ENCODE measurements around the gene EPG5. TPM values are rescaled to one million over a fixed set of nuclear protein-coding genes. Genes with fewer than 3 reads are reported as not detected.
"Not testable (repeated sequence)": the region's sequence is repeated elsewhere in the genome, so short reads cannot be mapped to it uniquely, and the experiment has no call there.

The EPG5 gene
- polyA plus RNA-seq, 1 donor from 2014 or later: 18.0 TPM

GRCh38 chr18:45995461-45995860 is 28.3 kb upstream of the EPG5 start:
- Histone ChIP-seq H3K9ac (ENCODE audit: low read length) (no peak overlapping the region), H3K79me2 (replicated peaks; ENCODE audit: insufficient read depth, low read length) (no peaks in the 10 kb centered on the region), H3K9me2 (ENCODE audit: insufficient read depth, low read length) (no peaks in the 10 kb centered on the region), H3F3A (ENCODE audit: insufficient read depth, low read length, poor library complexity, severe bottlenecking) (no peaks in the 10 kb centered on the region), H2AFZ (ENCODE audit: low read depth, low read length) (no peak overlapping the region), H3K9me3 (ENCODE audit: low read length) (no peaks in the 10 kb centered on the region), H3K27ac (ENCODE audit: low read length) (no peak overlapping the region), H3K4me3 (ENCODE audit: low read length) (no peak overlapping the region), H4K20me1 (ENCODE audit: insufficient read depth) (no peaks in the 10 kb centered on the region), H3K4me2 (ENCODE audit: low read length) (no peak overlapping the region), H3K36me3 (ENCODE audit: insufficient read depth, low read length) (no peaks in the 10 kb centered on the region), H3K27me3 (ENCODE audit: insufficient read depth, low read depth, low read length) (no peaks in the 10 kb centered on the region)
- no peak for TF ChIP-seq EP300 (conservative IDR thresholded peaks at IDR 0.05; ENCODE audit: poor library complexity, severe bottlenecking)
- TF ChIP-seq POLR2AphosphoS5 (IDR thresholded peaks at IDR 0.05): no peak
- TF ChIP-seq EZH2 (IDR thresholded peaks at IDR 0.05; ENCODE audit: borderline replicate concordance, insufficient read depth, low read length, poor library complexity, severe bottlenecking): no peak
- TF ChIP-seq CTCF (IDR thresholded peaks at IDR 0.05; ENCODE audit: poor library complexity, severe bottlenecking): no peak
- no peak for TF ChIP-seq TAF1 (IDR thresholded peaks at IDR 0.05; ENCODE audit: low read depth)
- no peak for TF ChIP-seq SMC3 (conservative IDR thresholded peaks at IDR 0.05; ENCODE audit: poor library complexity)
- TF ChIP-seq RAD21 (conservative IDR thresholded peaks at IDR 0.05): no peak
- no peak for TF ChIP-seq MXI1 (conservative IDR thresholded peaks at IDR 0.05; ENCODE audit: poor library complexity, severe bottlenecking)
- no peak for TF ChIP-seq REST (IDR thresholded peaks at IDR 0.05; ENCODE audit: borderline replicate concordance)

GRCh38 chr18:45993438-45993837 is 26.3 kb upstream of the EPG5 start:
- Histone ChIP-seq H3K27ac (ENCODE audit: low read length) (no peak overlapping the region), H3K9ac (ENCODE audit: low read length) (no peak overlapping the region), H3F3A (ENCODE audit: insufficient read depth, low read length, poor library complexity, severe bottlenecking) (no peaks in the 10 kb centered on the region), H3K79me2 (replicated peaks; ENCODE audit: insufficient read depth, low read length) (no peaks in the 10 kb centered on the region), H3K27me3 (ENCODE audit: insufficient read depth, low read depth, low read length) (no peaks in the 10 kb centered on the region), H3K4me2 (ENCODE audit: low read length) (no peak overlapping the region), H2AFZ (ENCODE audit: low read depth, low read length) (no peak overlapping the region), H3K36me3 (ENCODE audit: insufficient read depth, low read length) (no peaks in the 10 kb centered on the region), H3K9me2 (ENCODE audit: insufficient read depth, low read length) (no peaks in the 10 kb centered on the region), H4K20me1 (ENCODE audit: insufficient read depth) (no peaks in the 10 kb centered on the region), H3K9me3 (ENCODE audit: low read length) (no peaks in the 10 kb centered on the region), H3K4me3 (ENCODE audit: low read length) (no peak overlapping the region)
- TF ChIP-seq TAF1 (IDR thresholded peaks at IDR 0.05; ENCODE audit: low read depth) (no peak), POLR2AphosphoS5 (IDR thresholded peaks at IDR 0.05) (no peak), REST (IDR thresholded peaks at IDR 0.05; ENCODE audit: borderline replicate concordance) (no peak), SMC3 (conservative IDR thresholded peaks at IDR 0.05; ENCODE audit: poor library complexity) (no peak), EZH2 (IDR thresholded peaks at IDR 0.05; ENCODE audit: borderline replicate concordance, insufficient read depth, low read length, poor library complexity, severe bottlenecking) (no peak), EP300 (conservative IDR thresholded peaks at IDR 0.05; ENCODE audit: poor library complexity, severe bottlenecking) (no peak), RAD21 (conservative IDR thresholded peaks at IDR 0.05) (no peak), MXI1 (conservative IDR thresholded peaks at IDR 0.05; ENCODE audit: poor library complexity, severe bottlenecking) (no peak), CTCF (IDR thresholded peaks at IDR 0.05; ENCODE audit: poor library complexity, severe bottlenecking) (no peak)

GRCh38 chr18:45992527-45992926 is 25.4 kb upstream of the EPG5 start:
- not testable (repeated sequence) for H4K20me1 ChIP-seq (ENCODE audit: insufficient read depth); H3K4me3 ChIP-seq (ENCODE audit: low read length); H3K79me2 ChIP-seq (replicated peaks; ENCODE audit: insufficient read depth, low read length); H3K36me3 ChIP-seq (ENCODE audit: insufficient read depth, low read length); H3K27me3 ChIP-seq (ENCODE audit: insufficient read depth, low read depth, low read length); H3K9me3 ChIP-seq (ENCODE audit: low read length); H3F3A ChIP-seq (ENCODE audit: insufficient read depth, low read length, poor library complexity, severe bottlenecking); H3K9me2 ChIP-seq (ENCODE audit: insufficient read depth, low read length); H3K27ac ChIP-seq (ENCODE audit: low read length); H3K9ac ChIP-seq (ENCODE audit: low read length); H3K4me2 ChIP-seq (ENCODE audit: low read length); H2AFZ ChIP-seq (ENCODE audit: low read depth, low read length)
